WTC11 (cell line): Measurements from ENCODE around the gene TREX2.

Source experiments
- CTCF ChIP-seq: fragments of 200-600 bp; IDR thresholded peaks from 2 replicates; pipeline ENCODE4 v1.8.0; 2022; ENCODE audit warnings: antibody characterized with exemption
- FOXK1 ChIP-seq: sonication (generic); formaldehyde crosslinking; IDR thresholded peaks from 2 replicates; pipeline ENCODE4 v1.8.0; 2022; ENCODE audit warnings: mild to moderate bottlenecking, moderate library complexity, missing genetic modification reagents
- MLX ChIP-seq: sonication (generic); formaldehyde crosslinking; IDR thresholded peaks from 2 replicates; pipeline ENCODE4 v1.8.1; 2023; ENCODE audit warnings: mild to moderate bottlenecking, missing genetic modification reagents, moderate library complexity

- TF ChIP-seq FOXK1 (CRISPR knock-in tag) (no peak), CTCF (no peak), MLX (CRISPR knock-in tag) (no peak)
These were observed 7.3 kb downstream of the TREX2 start for GRCh38 chrX:153438532-153438931.
